ENCODE data around the gene ARID5B.

Gene ARID5B

DNA sequence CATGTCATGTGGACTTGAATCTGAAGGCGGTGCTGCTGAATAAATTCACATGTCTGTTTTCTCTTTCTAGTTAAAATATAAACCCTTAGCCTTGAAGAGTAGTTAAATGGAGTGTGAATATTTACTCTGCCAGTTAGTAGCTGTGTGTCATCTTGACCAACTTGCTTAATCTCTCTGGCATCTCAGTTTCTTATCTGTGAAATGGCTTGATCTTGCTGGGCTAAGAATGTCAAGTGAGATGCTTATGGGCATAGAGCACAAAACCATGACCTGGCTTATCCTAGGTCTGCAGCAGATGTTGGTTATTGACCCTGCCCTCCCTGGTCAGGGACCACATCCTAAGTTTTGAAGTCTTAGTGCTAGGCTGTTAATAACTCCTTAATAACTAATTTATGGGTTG lies 16.6 kb downstream of the ARID5B start:
- peak overlapping the region; percentile 8; the same call in 1 of the 2 replicates for H3K4me2 ChIP-seq
- no peaks in the 10 kb centered on the region for H3K27me3 ChIP-seq
- peaks cover 99% of the 10 kb centered on the region for H3K36me3 ChIP-seq
- TF ChIP-seq Cebpa-rat (IDR thresholded peaks at IDR 0.05): no peak
- peaks cover 68% of the 10 kb centered on the region for H3K4me1 ChIP-seq
- no peak overlapping the region for H3K9ac ChIP-seq
- H3K27ac ChIP-seq: no peak overlapping the region
- H3K4me3 ChIP-seq: no peak overlapping the region
- peaks cover 9% of the 10 kb centered on the region; the same call in 1 of the 2 replicates for H3K9me3 ChIP-seq
- H4K20me1 ChIP-seq: peaks cover 100% of the 10 kb centered on the region

DNA sequence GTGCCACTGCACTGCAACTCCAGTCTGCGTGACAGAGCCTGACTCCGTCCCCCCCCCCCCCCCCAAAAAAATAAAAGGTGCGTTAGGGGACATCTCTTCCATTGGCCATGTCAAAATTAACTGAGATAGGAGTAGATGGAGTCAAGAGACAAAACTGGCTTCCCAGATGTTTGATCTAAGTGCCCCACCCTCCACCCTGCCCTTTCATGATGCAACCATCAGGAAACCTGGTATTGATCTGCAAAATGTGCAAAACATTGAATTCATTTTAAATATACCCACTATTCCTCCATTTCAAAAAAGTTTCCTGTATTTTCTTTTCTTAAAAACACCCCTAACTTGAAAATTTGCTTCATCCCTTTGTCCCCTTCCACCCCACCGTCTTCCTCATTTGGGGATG lies 17.5 kb downstream of the ARID5B start:
- peaks cover 99% of the 10 kb centered on the region for H3K36me3 ChIP-seq
- TF ChIP-seq Cebpa-rat (IDR thresholded peaks at IDR 0.05): no peak
- peaks cover 15% of the 10 kb centered on the region; the same call in 1 of the 2 replicates for H3K9me3 ChIP-seq
- peaks cover 100% of the 10 kb centered on the region for H4K20me1 ChIP-seq
- H3K4me3 ChIP-seq: no peak overlapping the region
- peaks cover 65% of the 10 kb centered on the region for H3K4me1 ChIP-seq
- H3K27ac ChIP-seq: 0 out of 2 replicates have a peak overlapping the region, but pooled peaks have one; percentile 3
- H3K4me2 ChIP-seq: 0 out of 2 replicates have a peak overlapping the region, but pooled peaks have one; percentile 3
- no peak overlapping the region for H3K9ac ChIP-seq
- H3K27me3 ChIP-seq: no peaks in the 10 kb centered on the region

GRCh38 chr10:61919646-61920215 lies 18.2 kb downstream of the ARID5B start:
- peaks cover 100% of the 10 kb centered on the region for H4K20me1 ChIP-seq
- H3K27ac ChIP-seq: 0 out of 2 replicates have a peak overlapping the region, but pooled peaks have one; percentile 3
- H3K36me3 ChIP-seq: peaks cover 99% of the 10 kb centered on the region

DNA sequence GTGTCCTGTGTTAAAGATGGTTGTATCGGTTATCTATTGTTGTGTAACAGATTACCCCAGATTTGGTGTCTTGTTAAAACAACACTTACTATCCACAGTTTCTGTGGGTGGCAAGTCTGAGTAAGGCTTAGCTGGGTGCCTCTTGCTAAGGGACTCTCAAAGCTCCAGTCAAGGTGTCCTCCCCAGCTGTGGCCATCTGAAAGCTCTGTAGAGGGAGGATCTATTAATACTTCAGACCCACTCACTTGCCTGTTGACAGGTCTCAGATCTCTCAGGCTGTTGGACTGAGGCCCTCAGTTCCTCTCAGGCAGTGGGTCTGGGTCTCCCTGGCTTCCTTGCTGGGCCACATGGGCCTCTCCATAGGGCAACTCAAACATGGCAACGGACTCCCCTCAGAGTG lies 19.6 kb downstream of the ARID5B start:
- Histone ChIP-seq H3K4me3 (no peak overlapping the region), H3K27me3 (no peaks in the 10 kb centered on the region), H4K20me1 (peaks cover 100% of the 10 kb centered on the region), H3K9me3 (peaks cover 30% of the 10 kb centered on the region), H3K4me2 (peak overlapping the region; percentile 21; the same call in 1 of the 2 replicates), H3K9ac (no peak overlapping the region), H3K4me1 (peaks cover 53% of the 10 kb centered on the region), H3K36me3 (peaks cover 99% of the 10 kb centered on the region), H3K27ac (peak overlapping the region; percentile 16; the same call in 1 of the 2 replicates)
- TF ChIP-seq Cebpa-rat (IDR thresholded peaks at IDR 0.05): no peak

More at GRCh38 chr10:61919646-61920215, 18.2 kb downstream of the ARID5B start:
- TF ChIP-seq Cebpa-rat (IDR thresholded peaks at IDR 0.05): no peak
- Histone ChIP-seq H3K9me3 (peaks cover 18% of the 10 kb centered on the region; the same call in 1 of the 2 replicates), H3K4me3 (no peak overlapping the region), H3K27me3 (no peaks in the 10 kb centered on the region), H3K4me1 (peaks cover 65% of the 10 kb centered on the region), H3K9ac (no peak overlapping the region), H3K4me2 (no peak overlapping the region)

DNA sequence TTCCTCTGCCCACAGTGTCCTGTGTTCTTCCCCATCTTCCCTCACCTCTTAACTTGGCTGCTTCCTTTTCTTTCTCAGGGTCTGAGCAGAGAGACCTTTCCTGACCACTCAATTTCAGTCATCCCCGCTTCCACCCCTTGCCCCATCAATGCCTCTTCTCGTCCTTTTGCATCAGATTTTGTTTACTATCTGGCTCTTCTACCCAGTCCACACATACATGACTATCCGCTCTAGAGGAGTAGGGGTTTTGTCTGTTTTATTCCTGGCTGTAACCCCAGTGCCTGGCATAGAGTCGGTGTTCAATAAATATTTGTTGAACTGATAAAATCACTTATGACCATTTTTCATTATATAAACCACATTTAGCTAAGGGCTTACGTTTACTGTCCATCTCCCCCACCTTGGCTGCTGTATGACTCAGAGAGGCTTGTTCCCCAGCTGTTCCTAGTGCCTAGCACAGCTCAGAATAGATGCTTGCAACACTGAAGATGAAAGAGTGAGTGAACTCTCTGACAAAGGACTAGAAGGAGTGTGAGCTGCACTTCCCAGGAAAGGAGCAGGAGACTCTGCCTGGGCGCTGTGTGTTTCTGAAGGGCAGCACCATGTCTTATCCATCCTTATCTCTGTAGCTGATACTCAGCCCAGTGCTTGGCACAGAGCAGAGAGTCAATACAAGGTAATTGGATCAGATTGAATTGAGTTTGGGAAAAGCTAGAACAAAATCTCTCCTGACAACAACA lies 21.9 kb downstream of the ARID5B start:
- H3K27me3 ChIP-seq: no peaks in the 10 kb centered on the region
- H3K9ac ChIP-seq: no peak overlapping the region
- 0 out of 2 replicates have a peak overlapping the region, but pooled peaks have one; percentile 22 for H3K27ac ChIP-seq
- peaks cover 99% of the 10 kb centered on the region for H3K36me3 ChIP-seq
- H3K4me1 ChIP-seq: peaks cover 31% of the 10 kb centered on the region
- H3K9me3 ChIP-seq: peaks cover 40% of the 10 kb centered on the region
- H4K20me1 ChIP-seq: peaks cover 98% of the 10 kb centered on the region
- no peak for TF ChIP-seq Cebpa-rat (IDR thresholded peaks at IDR 0.05)
- no peak overlapping the region for H3K4me2 ChIP-seq
- H3K4me3 ChIP-seq: no peak overlapping the region

GRCh38 chr10:61923950-61924274 lies 22.4 kb downstream of the ARID5B start:
- Histone ChIP-seq H3K27me3 (no peaks in the 10 kb centered on the region), H3K4me1 (peaks cover 25% of the 10 kb centered on the region), H3K9ac (no peak overlapping the region), H3K9me3 (peaks cover 45% of the 10 kb centered on the region), H4K20me1 (peaks cover 98% of the 10 kb centered on the region), H3K27ac (no peak overlapping the region), H3K4me3 (no peak overlapping the region), H3K36me3 (peaks cover 99% of the 10 kb centered on the region), H3K4me2 (no peak overlapping the region)
- no peak for TF ChIP-seq Cebpa-rat (IDR thresholded peaks at IDR 0.05)

GRCh38 chr10:61929555-61929954 lies 28.1 kb downstream of the ARID5B start:
- Histone ChIP-seq H3K9ac (no peak overlapping the region), H3K4me2 (no peak overlapping the region), H3K4me1 (peaks cover 15% of the 10 kb centered on the region), H3K27me3 (no peaks in the 10 kb centered on the region), H3K9me3 (peaks cover 86% of the 10 kb centered on the region), H3K27ac (no peak overlapping the region), H3K36me3 (peaks cover 92% of the 10 kb centered on the region), H3K4me3 (no peak overlapping the region), H4K20me1 (peaks cover 50% of the 10 kb centered on the region)
- TF ChIP-seq Cebpa-rat (IDR thresholded peaks at IDR 0.05): no peak

DNA sequence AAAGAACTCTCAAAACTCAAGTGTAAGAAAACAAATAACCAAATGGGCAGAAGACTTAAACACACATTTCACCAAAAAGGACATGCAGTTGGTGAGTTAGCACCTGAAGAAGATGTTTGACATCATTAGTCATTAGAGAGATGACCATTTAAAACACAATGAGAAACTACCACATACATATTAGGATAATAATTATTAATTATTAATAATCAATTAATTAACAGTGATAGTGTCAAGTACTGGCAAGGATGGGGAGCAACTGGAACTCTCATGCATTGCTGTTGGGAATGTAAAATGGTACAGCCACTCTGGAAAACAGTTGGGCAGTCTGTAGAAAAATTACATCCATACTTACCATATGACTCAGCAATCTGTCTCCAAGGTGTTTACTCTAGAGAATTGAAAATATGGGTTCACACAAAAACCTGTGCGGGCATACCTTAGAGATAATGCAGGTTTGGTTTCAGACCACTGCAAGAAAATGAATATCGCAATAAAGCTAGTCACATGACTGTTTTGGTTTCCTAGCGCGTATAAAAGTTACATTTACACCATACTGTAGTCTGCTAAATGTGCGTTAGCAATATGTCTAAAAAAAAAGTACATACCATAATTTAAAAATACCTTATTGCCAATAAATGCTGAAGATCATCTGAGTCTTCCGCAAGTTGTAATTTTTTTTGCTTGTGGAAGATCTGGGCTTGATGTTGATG lies 30.3 kb downstream of the ARID5B start:
- Histone ChIP-seq H3K4me1 (peaks cover 37% of the 10 kb centered on the region), H3K36me3 (peaks cover 86% of the 10 kb centered on the region), H3K4me2 (no peak overlapping the region), H3K27ac (no peak overlapping the region), H3K9me3 (peaks cover 67% of the 10 kb centered on the region), H3K27me3 (no peaks in the 10 kb centered on the region), H3K9ac (no peak overlapping the region), H3K4me3 (no peak overlapping the region), H4K20me1 (peaks cover 27% of the 10 kb centered on the region)
- no peak for TF ChIP-seq Cebpa-rat (IDR thresholded peaks at IDR 0.05)

DNA sequence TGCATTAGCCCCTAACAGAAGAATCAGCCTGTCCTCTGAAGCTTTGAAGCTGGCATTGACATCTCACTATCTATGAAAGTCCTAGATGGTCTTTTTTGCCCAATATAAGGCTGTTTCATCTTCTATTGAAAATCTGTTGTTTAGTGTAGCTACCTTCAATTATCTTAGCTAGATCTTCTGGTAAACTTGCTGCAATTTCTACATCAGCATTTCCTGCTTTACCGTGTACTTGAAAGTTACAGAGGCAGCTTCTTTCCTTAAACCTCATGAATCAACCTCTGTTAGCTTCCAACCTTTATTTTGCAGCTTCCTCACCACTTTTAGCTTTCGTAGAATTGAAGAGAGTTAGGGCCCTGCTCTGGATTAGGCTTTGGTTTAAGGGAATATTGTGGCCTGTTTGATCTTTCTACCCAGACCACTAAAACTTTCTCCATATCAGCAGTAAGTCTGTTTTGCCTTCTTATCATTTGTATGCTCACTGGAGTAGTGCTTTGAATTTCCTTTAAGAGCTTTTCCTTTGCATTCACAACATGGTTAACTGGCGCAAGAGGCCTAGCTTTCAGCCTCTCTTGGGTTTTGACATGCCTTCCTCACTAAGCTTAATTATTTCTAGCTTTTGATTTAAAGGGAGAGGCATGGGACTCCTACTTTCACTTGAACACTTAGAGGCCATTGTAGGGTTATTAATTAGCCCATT lies 32.5 kb downstream of the ARID5B start:
- no peak overlapping the region for H3K4me3 ChIP-seq
- H3K4me2 ChIP-seq: peak overlapping the region; percentile 83
- H3K9me3 ChIP-seq: peaks cover 47% of the 10 kb centered on the region
- peaks cover 66% of the 10 kb centered on the region for H3K36me3 ChIP-seq
- peak overlapping the region; percentile 9; the same call in 1 of the 2 replicates for H3K9ac ChIP-seq
- H3K27ac ChIP-seq: peak overlapping the region; percentile 65
- no peak for TF ChIP-seq Cebpa-rat (IDR thresholded peaks at IDR 0.05)
- H3K27me3 ChIP-seq: no peaks in the 10 kb centered on the region
- peaks cover 8% of the 10 kb centered on the region; the same call in 1 of the 2 replicates for H4K20me1 ChIP-seq
- H3K4me1 ChIP-seq: peaks cover 59% of the 10 kb centered on the region

All from BLaER1 (cell line).